ENCODE data around the gene ABCC3. TPM values are rescaled to one million over a fixed set of nuclear protein-coding genes. Genes with fewer than 3 reads are reported as not detected.

ABCC3 gene
- total and polyA plus RNA-seq, 12 donors = 0.23 to 5.7 (median 1.1) TPM; not detected in 1

GRCh38 chr17:50735287-50735686 lies 100.6 kb downstream of the ABCC3 start:
- Histone ChIP-seq H3K4me1 (peaks cover 5 to 62% (median 28%) of the 10 kb centered on the region in 9 donors), H3K27me3 (no peaks in the 10 kb centered on the region), H3K4me3 (no peak overlapping the region), H3K36me3 (peaks cover 0 to 39% (median 3%) of the 10 kb centered on the region in 9 donors), H3K27ac (no peak overlapping the region), H3K9me3 (no peaks in the 10 kb centered on the region)
- no peak for TF ChIP-seq CTCF (IDR thresholded peaks at IDR 0.05)
- WGBS, 2 donors = 74 to 83% methylated on average over 3 of the region's 3 CpGs
- ATAC-seq = no peak
- intact Hi-C loops (cut with DNase I) = no loop called here
- no peak for DNase-seq

- Histone ChIP-seq H3K27ac (no peak overlapping the region), H3K4me3 (no peak overlapping the region), H3K27me3 (no peaks in the 10 kb centered on the region), H3K36me3 (peaks cover 0 to 59% (median 22%) of the 10 kb centered on the region in 9 donors), H3K9me3 (no peaks in the 10 kb centered on the region), H3K4me1 (peaks cover 0 to 43% (median 10%) of the 10 kb centered on the region in 9 donors)
- intact Hi-C loops (cut with DNase I) = no loop called here
- no peak for TF ChIP-seq CTCF (IDR thresholded peaks at IDR 0.05)
- 89 to 90% methylated on average over 2 of the region's 2 CpGs for WGBS, 2 donors
- no peak for ATAC-seq
- DNase-seq = no peak
Observed at GRCh38 chr17:50737118-50737698, 102.5 kb downstream of the ABCC3 start.

GRCh38 chr17:50739098-50739497 lies 104.4 kb downstream of the ABCC3 start:
- ATAC-seq (no peak), DNase-seq (no peak)
- Histone ChIP-seq H3K4me3 (no peak overlapping the region), H3K9me3 (no peaks in the 10 kb centered on the region), H3K27me3 (no peaks in the 10 kb centered on the region), H3K4me1 (peaks cover 0 to 34% (median 9%) of the 10 kb centered on the region in 9 donors), H3K27ac (no peak overlapping the region), H3K36me3 (peaks cover 0 to 76% (median 40%) of the 10 kb centered on the region in 9 donors)
- intact Hi-C loops (cut with DNase I) = no loop called here
- 38 to 64% methylated on average over 2 of the region's 2 CpGs for WGBS, 2 donors
- no peak for TF ChIP-seq CTCF (IDR thresholded peaks at IDR 0.05)

Other genes starting within 250 kb of the ABCC3 start
- gene LRRC59, start 237.4 kb upstream of the ABCC3 start, total RNA-seq = 10 to 100 TPM; 19.2 to 48.3 (median 24.7) TPM
- gene LRRC59, start 237.4 kb upstream of the ABCC3 start, polyA plus RNA-seq = 10 to 100 TPM; 11.4 to 83.1 TPM
- 10 to 100 TPM in 9 of 10 donors, 1 to 10 TPM in 1; 9.9 to 45.0 (median 19.7) TPM for gene ACSF2, start 208.7 kb upstream of the ABCC3 start, total RNA-seq
- 10 to 100 TPM in 1 of 2 donors, 1 to 10 TPM in 1; 7.9 to 26.9 TPM for gene ACSF2, start 208.7 kb upstream of the ABCC3 start, polyA plus RNA-seq
- gene CHAD, start 166.0 kb upstream of the ABCC3 start, total RNA-seq = under 1 TPM in 3 of 10 donors, not detected in 7; 0.13 to 0.74 (median 0.20) TPM
- under 1 TPM in 1 of 2 donors, not detected in 1; 0.44 TPM for gene CHAD, start 166.0 kb upstream of the ABCC3 start, polyA plus RNA-seq
- gene RSAD1, start 156.0 kb upstream of the ABCC3 start, total RNA-seq = 10 to 100 TPM; 36.2 to 52.3 (median 45.5) TPM
- gene RSAD1, start 156.0 kb upstream of the ABCC3 start, polyA plus RNA-seq = 10 to 100 TPM; 31.8 to 47.9 TPM
- gene MYCBPAP, start 126.4 kb upstream of the ABCC3 start, total RNA-seq = 1 to 10 TPM in 4 of 10 donors, under 1 TPM in 6; 0.19 to 1.6 (median 0.59) TPM
- gene MYCBPAP, start 126.4 kb upstream of the ABCC3 start, polyA plus RNA-seq = under 1 TPM; 0.17 to 0.80 TPM
- 10 to 100 TPM in 5 of 10 donors, 1 to 10 TPM in 5; 5.2 to 21.5 (median 10.1) TPM for gene EPN3, start 102.1 kb upstream of the ABCC3 start, total RNA-seq
- gene EPN3, start 102.1 kb upstream of the ABCC3 start, polyA plus RNA-seq = 10 to 100 TPM in 1 of 2 donors, 1 to 10 TPM in 1; 3.0 to 18.9 TPM
- 10 to 100 TPM; 18.5 to 80.6 (median 63.3) TPM for gene SPATA20, start 87.7 kb upstream of the ABCC3 start, total RNA-seq
- gene SPATA20, start 87.7 kb upstream of the ABCC3 start, polyA plus RNA-seq = 10 to 100 TPM; 12.6 to 88.4 TPM
- gene CACNA1G, start 74.2 kb upstream of the ABCC3 start, total RNA-seq = under 1 TPM; 0.14 to 0.46 (median 0.27) TPM
- under 1 TPM; 0.04 to 0.22 TPM for gene CACNA1G, start 74.2 kb upstream of the ABCC3 start, polyA plus RNA-seq
- gene ANKRD40, start 73.0 kb downstream of the ABCC3 start, total RNA-seq = 10 to 100 TPM; 39.0 to 56.8 (median 43.6) TPM
- gene ANKRD40, start 73.0 kb downstream of the ABCC3 start, polyA plus RNA-seq = 10 to 100 TPM; 18.2 to 20.6 TPM
- gene LUC7L3, start 84.7 kb downstream of the ABCC3 start, total RNA-seq = 10 to 100 TPM; 35.7 to 63.9 (median 46.8) TPM
- gene LUC7L3, start 84.7 kb downstream of the ABCC3 start, polyA plus RNA-seq = 100 to 1,000 TPM in 1 of 2 donors, 10 to 100 TPM in 1; 33.7 to 188 TPM
- not detected for gene ANKRD40CL, start 132.6 kb downstream of the ABCC3 start, total RNA-seq
- gene ANKRD40CL, start 132.6 kb downstream of the ABCC3 start, polyA plus RNA-seq = not detected
- 1 to 10 TPM in 2 of 10 donors, under 1 TPM in 8; 0.22 to 1.7 (median 0.54) TPM for gene WFIKKN2, start 200.7 kb downstream of the ABCC3 start, total RNA-seq
- gene WFIKKN2, start 200.7 kb downstream of the ABCC3 start, polyA plus RNA-seq = under 1 TPM; 0.10 to 0.51 TPM
- 100 to 1,000 TPM in 6 of 10 donors, 10 to 100 TPM in 4; 54.7 to 134 (median 106) TPM for gene TOB1, start 231.5 kb downstream of the ABCC3 start, total RNA-seq
- 10 to 100 TPM; 15.6 to 31.7 TPM for gene TOB1, start 231.5 kb downstream of the ABCC3 start, polyA plus RNA-seq

Data from heart right ventricle (tissue), 16 donors.